H1 (cell line): ENCODE data around the gene BMAL2. TPM values are rescaled to one million over a fixed set of nuclear protein-coding genes. Genes with fewer than 3 reads are reported as not detected.

ENCODE experiments used
- CTCF ChIA-PET: fragments of 300-600 bp; sonication (Branson Sonifier 250); formaldehyde crosslinking; loops from one replicate; lab custom pipeline; 2021; ENCODE audit not compliant: partially characterized antibody; lab: Charles Lee
- POLR2A ChIA-PET: fragments of 300-600 bp; sonication (Branson Sonifier 250); formaldehyde crosslinking; loops from one replicate; lab custom pipeline; 2021; ENCODE audit warnings: inconsistent platforms; ENCODE audit not compliant: partially characterized antibody; lab: Charles Lee
- DNase-seq, 2 experiments: peaks; one replicate each; pipeline versions ENCODE4 v3.0.0 to v3.0.0-alpha.2; 2010 to 2022; ENCODE audit warnings: low spot score in 2 of 2, low read depth in 1 of 2, mixed read lengths in 1 of 2
- FAIRE-seq: peaks from 2 replicates; lab custom pipeline; 2011; peaks lifted over from hg19 to GRCh38; lab: Jason Lieb, UNC
- H2AFZ ChIP-seq: 2 replicates; pipeline ENCODE4 v1.8.1; 2012; ENCODE audit warnings: low read length, inconsistent platforms
- H2AK5ac ChIP-seq: 2 replicates; pipeline ENCODE4 v1.6.1; 2013; ENCODE audit warnings: low read depth, low read length
- H2BK120ac ChIP-seq: replicated peaks from 2 replicates; pipeline ENCODE3; 2013; ENCODE audit warnings: low read depth, low read length, inconsistent platforms
- H2BK12ac ChIP-seq: 2 replicates; pipeline ENCODE4 v1.6.1; 2013; ENCODE audit warnings: low read depth, low read length
- H2BK15ac ChIP-seq: 2 replicates; pipeline ENCODE4 v1.6.1; 2013; ENCODE audit warnings: low read length
- H2BK20ac ChIP-seq: 2 replicates; pipeline ENCODE4 v1.6.1; 2013; ENCODE audit warnings: low read length
- H2BK5ac ChIP-seq: 2 replicates; pipeline ENCODE4 v1.6.1; 2013; ENCODE audit warnings: low read depth, low read length
- H3K14ac ChIP-seq: 2 replicates; pipeline ENCODE4 v1.6.1; 2013; ENCODE audit warnings: inconsistent platforms; ENCODE audit not compliant: insufficient read length
- H3K18ac ChIP-seq: 2 replicates; pipeline ENCODE4 v1.6.1; 2013; ENCODE audit warnings: low read length; ENCODE audit errors: extremely low read depth
- H3K23ac ChIP-seq: 2 replicates; pipeline ENCODE4 v1.6.1; 2013; ENCODE audit warnings: inconsistent platforms; ENCODE audit not compliant: insufficient read length
- H3K23me2 ChIP-seq: 2 replicates; pipeline ENCODE4 v1.6.1; 2013; ENCODE audit warnings: low read depth, low read length
- H3K27ac ChIP-seq: 2 replicates; pipeline ENCODE4 v1.6.1; 2011; ENCODE audit warnings: low read depth, low read length, inconsistent platforms
- H3K27me3 ChIP-seq, 4 experiments: replicated peaks in 1 of 4; 1 replicate in 1 of 4; 2 replicates in 3 of 4; pipeline versions ENCODE4 v1.6.1 to v1.8.1; 2011 to 2013; ENCODE audit warnings: low read length in 3 of 4, mild to moderate bottlenecking in 3 of 4, inconsistent platforms in 2 of 4, mixed read lengths in 2 of 4, moderate library complexity in 1 of 4; ENCODE audit not compliant: control insufficient read depth in 3 of 4, insufficient read depth in 3 of 4; ENCODE audit errors: extremely low read depth in 1 of 4
- H3K36me3 ChIP-seq, 4 experiments: 2 replicates each; pipeline versions ENCODE4 v1.6.1 to v1.8.1; 2011 to 2013; ENCODE audit warnings: mild to moderate bottlenecking in 4 of 4, low read length in 3 of 4, moderate library complexity in 2 of 4, control low read depth in 1 of 4, inconsistent platforms in 1 of 4; ENCODE audit not compliant: insufficient read depth in 4 of 4, control insufficient read depth in 2 of 4
- H3K4ac ChIP-seq: replicated peaks from 2 replicates; pipeline ENCODE3; 2013; ENCODE audit warnings: low read length, low read depth, mixed read lengths, inconsistent platforms; ENCODE audit not compliant: insufficient read length
- H3K4me1 ChIP-seq, 4 experiments: replicated peaks in 1 of 4; 1 replicate in 1 of 4; 2 replicates in 3 of 4; pipeline versions ENCODE4 v1.6.1 to v1.8.1; 2011 to 2013; ENCODE audit warnings: low read length in 3 of 4, inconsistent platforms in 2 of 4, mixed read lengths in 1 of 4; ENCODE audit not compliant: insufficient read depth in 4 of 4, control insufficient read depth in 3 of 4
- H3K4me2 ChIP-seq, 2 experiments: 2 replicates each; pipeline versions ENCODE4 v1.6.1 to v1.8.1; 2011 to 2013; ENCODE audit warnings: low read depth in 2 of 2, low read length in 2 of 2, control low read depth in 1 of 2, inconsistent platforms in 1 of 2, mild to moderate bottlenecking in 1 of 2; ENCODE audit not compliant: insufficient read depth in 1 of 2
- H3K4me3 ChIP-seq, 4 experiments: fragments of 200-600, 300-600 bp in 1 of 4; sonication (generic), shearing (Covaris generic), sonication (Bioruptor Twin) in 1 of 4; 2 replicates each; pipeline versions ENCODE4 v1.5.1 to v1.8.1; 2011 to 2016; ENCODE audit warnings: low read length in 4 of 4, low read depth in 3 of 4, control low read depth in 2 of 4, inconsistent platforms in 2 of 4, mild to moderate bottlenecking in 2 of 4, mixed read lengths in 1 of 4, moderate library complexity in 1 of 4; ENCODE audit not compliant: insufficient read depth in 2 of 4; ENCODE audit errors: extremely low read depth in 1 of 4
- H3K56ac ChIP-seq: replicated peaks from 2 replicates; pipeline ENCODE3; 2013; ENCODE audit warnings: low read depth, mild to moderate bottlenecking, mixed read lengths, low read length, inconsistent platforms; ENCODE audit not compliant: insufficient read length
- H3K79me1 ChIP-seq: 2 replicates; pipeline ENCODE4 v1.6.1; 2013; ENCODE audit warnings: low read depth, low read length, control low read depth
- H3K79me2 ChIP-seq, 2 experiments: 2 replicates each; pipeline versions ENCODE4 v1.6.1 to v1.8.1; 2012 to 2013; ENCODE audit warnings: low read length in 2 of 2, mild to moderate bottlenecking in 2 of 2, inconsistent platforms in 1 of 2; ENCODE audit not compliant: insufficient read depth in 2 of 2, control insufficient read depth in 1 of 2
- H3K9ac ChIP-seq, 4 experiments: replicated peaks in 1 of 4; 1 replicate in 1 of 4; 2 replicates in 3 of 4; pipeline versions ENCODE4 v1.6.1 to v1.8.1; 2011 to 2013; ENCODE audit warnings: low read depth in 3 of 4, low read length in 3 of 4, control low read depth in 2 of 4, mild to moderate bottlenecking in 2 of 4, moderate library complexity in 2 of 4, inconsistent platforms in 1 of 4; ENCODE audit errors: extremely low read depth in 1 of 4
- H3K9me3 ChIP-seq, 2 experiments: 2 replicates each; pipeline versions ENCODE4 v1.6.1 to v1.8.1; 2012 to 2013; ENCODE audit warnings: mild to moderate bottlenecking in 2 of 2, moderate library complexity in 2 of 2, control low read depth in 1 of 2, inconsistent platforms in 1 of 2, low read depth in 1 of 2, low read length in 1 of 2, mixed read lengths in 1 of 2; ENCODE audit not compliant: insufficient read depth in 2 of 2
- H4K20me1 ChIP-seq, 2 experiments: replicated peaks in 1 of 2; 2 replicates each; pipeline versions ENCODE3 to v1.8.1; 2011 to 2013; ENCODE audit warnings: inconsistent platforms in 2 of 2, low read length in 2 of 2, mild to moderate bottlenecking in 1 of 2; ENCODE audit not compliant: insufficient read depth in 2 of 2, control insufficient read depth in 1 of 2
- H4K5ac ChIP-seq: 2 replicates; pipeline ENCODE4 v1.6.1; 2013; ENCODE audit warnings: low read length, low read depth, mixed read lengths, inconsistent platforms; ENCODE audit not compliant: insufficient read length
- H4K8ac ChIP-seq: 2 replicates; pipeline ENCODE4 v1.8.0; 2013; ENCODE audit warnings: mild to moderate bottlenecking, moderate library complexity, low read length, inconsistent platforms; ENCODE audit not compliant: insufficient read depth; ENCODE audit errors: extremely low read depth
- H4K91ac ChIP-seq: replicated peaks from 2 replicates; pipeline ENCODE3; 2013; ENCODE audit warnings: low read length, mixed read lengths, inconsistent platforms; ENCODE audit not compliant: insufficient read length
- BACH1 ChIP-seq: IDR thresholded peaks from 2 replicates; pipeline ENCODE4 v1.6.1; 2012; ENCODE audit warnings: low read length, improper control_type of control experiment
- EP300 ChIP-seq, 2 experiments: IDR thresholded peaks; 1 replicate in 1 of 2; 2 replicates in 1 of 2; pipeline ENCODE4 v1.6.1; 2011 to 2012; ENCODE audit warnings: low read depth in 2 of 2, low read length in 2 of 2, mild to moderate bottlenecking in 2 of 2, borderline replicate concordance in 1 of 2, inconsistent platforms in 1 of 2, moderate library complexity in 1 of 2
- FOSL1 ChIP-seq: IDR thresholded peaks from 2 replicates; pipeline ENCODE4 v1.6.1; 2011; ENCODE audit warnings: mild to moderate bottlenecking, low read depth, low read length, moderate library complexity; ENCODE audit not compliant: insufficient read depth
- KDM5A ChIP-seq: fragments of 200-600 bp; IDR thresholded peaks from 2 replicates; pipeline ENCODE4 v1.7.1; 2012; ENCODE audit warnings: mild to moderate bottlenecking, low read length, inconsistent platforms, mixed read lengths
- NRF1 ChIP-seq: IDR thresholded peaks from 2 replicates; pipeline ENCODE4 v1.6.1; 2011; ENCODE audit warnings: mild to moderate bottlenecking, low read depth, low read length, improper control_type of control experiment
- POLR2AphosphoS5 ChIP-seq: IDR thresholded peaks from 2 replicates; pipeline ENCODE4 v1.6.1; 2011; ENCODE audit warnings: low read depth, low read length
- POU5F1 ChIP-seq: IDR thresholded peaks from 2 replicates; pipeline ENCODE4 v1.6.1; 2011; ENCODE audit warnings: low read depth, mild to moderate bottlenecking, low read length, moderate library complexity
- SIRT6 ChIP-seq: IDR thresholded peaks from one replicate; pipeline ENCODE4 v1.7.1; 2012; ENCODE audit warnings: low read length, inconsistent platforms
- TAF7 ChIP-seq: optimal IDR thresholded peaks from 2 replicates; pipeline ENCODE3; 2011; ENCODE audit warnings: low read depth, mild to moderate bottlenecking, inconsistent platforms, low read length, moderate library complexity, borderline replicate concordance
- WGBS, 2 experiments: shearing (Covaris generic) in 1 of 2; methylation state at CpG; one replicate each; pipeline versions ENCODE4 v1.1.6 to v1.1.7; 2013 to 2015; ENCODE audit warnings: low lambda C conversion rate in 2 of 2, mixed read lengths in 2 of 2, inconsistent platforms in 1 of 2, low coverage in 1 of 2, missing lambda C conversion rate in 1 of 2; ENCODE audit not compliant: insufficient replicate concordance in 2 of 2, insufficient coverage in 1 of 2, insufficient read length in 1 of 2; ENCODE audit errors: extremely low coverage in 1 of 2, missing lambda C conversion rate in 1 of 2; 5-methylcytosine and 5-hydroxymethylcytosine counted together
- polyA plus RNA-seq, 7 experiments: library from polyadenylated mRNA; depleted of rRNA in 3 of 7; stranded (reverse) in 5 of 7; unstranded in 2 of 7; fragments of >200 nt in 5 of 7; fragments of 200-250 nt in 2 of 7; gene quantifications; 1 replicate in 5 of 7; 2 replicates in 1 of 7; 4 replicates in 1 of 7; pipeline versions ENCODE4 v1.2.1 to v1.2.3, GENCODE V29; 2011 to 2013; ENCODE audit warnings: missing spikeins in 2 of 7, mixed read lengths in 2 of 7
- total RNA-seq: library from RNA; stranded (reverse); fragmentation: NEBNext Ultra II Directional; extraction: Animal tissue kit (Norgen Biotek cat#: 25700); gene quantifications from 2 replicates; pipeline ENCODE4 v1.2.1, GENCODE V29; 2021
- TF ChIP-seq, protein P1 (sequence below), 3 experiments: IDR thresholded peaks; 1 replicate in 2 of 3; 2 replicates in 1 of 3; pipeline versions ENCODE4 v1.5.1 to v1.6.1; 2011; ENCODE audit warnings: low read length in 3 of 3, mild to moderate bottlenecking in 3 of 3, inconsistent platforms in 2 of 3, low read depth in 1 of 3, moderate library complexity in 1 of 3; ENCODE audit not compliant: insufficient read depth in 1 of 3; ENCODE audit errors: control extremely low read depth in 1 of 3
- TF ChIP-seq, protein P2 (sequence below): IDR thresholded peaks from 2 replicates; pipeline ENCODE4 v1.6.1; 2011; ENCODE audit warnings: low read depth, mild to moderate bottlenecking, low read length; ENCODE audit not compliant: insufficient read depth

The BMAL2 gene
- total and polyA plus RNA-seq, 2 of the 8 experiments (the other 6 are each of a cell fraction or from before 2014, with no cell fraction given): 3.2 to 20.6 TPM

DNA sequence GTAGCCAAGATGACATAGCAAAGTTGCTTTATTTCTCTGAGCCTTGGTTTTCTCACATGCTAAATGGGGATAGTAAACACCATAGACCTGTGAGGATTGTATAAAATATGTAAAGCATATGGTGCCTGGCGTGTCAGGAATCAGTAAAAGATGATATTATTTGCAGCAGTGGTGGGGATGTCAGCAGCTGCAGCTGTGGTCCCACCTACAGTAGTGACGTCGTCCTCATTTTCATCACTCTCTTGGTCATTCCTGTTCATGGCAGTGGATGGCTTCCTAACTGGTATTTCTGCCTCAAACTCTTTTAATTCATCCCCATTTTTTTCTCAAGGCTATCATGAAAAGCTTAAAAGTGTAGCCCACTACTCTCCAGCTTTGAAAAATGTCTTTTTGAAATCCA, 12.1 kb downstream of the BMAL2 start:
- TF ChIP-seq, protein P1, sequence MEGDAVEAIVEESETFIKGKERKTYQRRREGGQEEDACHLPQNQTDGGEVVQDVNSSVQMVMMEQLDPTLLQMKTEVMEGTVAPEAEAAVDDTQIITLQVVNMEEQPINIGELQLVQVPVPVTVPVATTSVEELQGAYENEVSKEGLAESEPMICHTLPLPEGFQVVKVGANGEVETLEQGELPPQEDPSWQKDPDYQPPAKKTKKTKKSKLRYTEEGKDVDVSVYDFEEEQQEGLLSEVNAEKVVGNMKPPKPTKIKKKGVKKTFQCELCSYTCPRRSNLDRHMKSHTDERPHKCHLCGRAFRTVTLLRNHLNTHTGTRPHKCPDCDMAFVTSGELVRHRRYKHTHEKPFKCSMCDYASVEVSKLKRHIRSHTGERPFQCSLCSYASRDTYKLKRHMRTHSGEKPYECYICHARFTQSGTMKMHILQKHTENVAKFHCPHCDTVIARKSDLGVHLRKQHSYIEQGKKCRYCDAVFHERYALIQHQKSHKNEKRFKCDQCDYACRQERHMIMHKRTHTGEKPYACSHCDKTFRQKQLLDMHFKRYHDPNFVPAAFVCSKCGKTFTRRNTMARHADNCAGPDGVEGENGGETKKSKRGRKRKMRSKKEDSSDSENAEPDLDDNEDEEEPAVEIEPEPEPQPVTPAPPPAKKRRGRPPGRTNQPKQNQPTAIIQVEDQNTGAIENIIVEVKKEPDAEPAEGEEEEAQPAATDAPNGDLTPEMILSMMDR (IDR thresholded peaks at IDR 0.05; ENCODE audit: control extremely low read depth in 1 of 3, insufficient read depth in 1 of 3, low read depth in 1 of 3, low read length in 3 of 3): no peak
- TF ChIP-seq SIRT6 (no peak), FOSL1 (no peak), TAF7 (no peak), NRF1 (no peak), BACH1 (no peak), POLR2AphosphoS5 (no peak), KDM5A (no peak), EP300 (IDR thresholded peaks at IDR 0.05; ENCODE audit: borderline replicate concordance in 1 of 2, low read depth in 2 of 2, low read length in 2 of 2) (no peak), POU5F1 (no peak)
- TF ChIP-seq, protein P2, sequence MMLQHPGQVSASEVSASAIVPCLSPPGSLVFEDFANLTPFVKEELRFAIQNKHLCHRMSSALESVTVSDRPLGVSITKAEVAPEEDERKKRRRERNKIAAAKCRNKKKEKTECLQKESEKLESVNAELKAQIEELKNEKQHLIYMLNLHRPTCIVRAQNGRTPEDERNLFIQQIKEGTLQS: no peak
- Histone ChIP-seq H3K27me3 (no peaks in the 10 kb centered on the region), H3K79me2 (peaks cover 0 to 79% of the 10 kb centered on the region in 2 experiments; a peak in 2 of 4 replicates), H2BK120ac (no peak overlapping the region), H4K20me1 (peaks cover 2 to 12% of the 10 kb centered on the region in 2 experiments), H3K4ac (no peak overlapping the region), H3K4me2 (no peak overlapping the region), H3K9ac (no peak overlapping the region), H2BK12ac (no peak overlapping the region), H2BK20ac (no peak overlapping the region), H3K14ac (no peak overlapping the region), H2AK5ac (no peak overlapping the region; the same call in 1 of the 2 replicates), H2BK5ac (no peak overlapping the region), H3K4me1 (peaks cover 3 to 10% (median 9%) of the 10 kb centered on the region in 4 experiments; a peak in 4 of 7 replicates), H3K56ac (no peak overlapping the region), H3K36me3 (no peaks in the 10 kb centered on the region), H4K8ac (no peak overlapping the region), H3K79me1 (peaks cover 7% of the 10 kb centered on the region), H3K18ac (peak overlapping the region; percentile 11; the same call in 1 of the 2 replicates), H3K23ac (no peak overlapping the region), H3K9me3 (no peaks in the 10 kb centered on the region), H4K5ac (no peak overlapping the region), H4K91ac (no peak overlapping the region), H3K23me2 (no peaks in the 10 kb centered on the region), H3K4me3 (no peak overlapping the region), H2BK15ac (no peak overlapping the region), H2AFZ (no peak overlapping the region), H3K27ac (no peak overlapping the region)
- ChIA-PET CTCF (interaction anchor here (1.6 kb wide), 1 partner anchor 11 kb away, joined by 4 read pairs; no protein-coding TSS in a partner anchor), POLR2A (interaction anchor here (0.6 to 0.9 kb wide), 2 partner anchors 13 to 39 kb away, joined by 3 read pairs; no protein-coding TSS in a partner anchor)
- 60% methylated on average over 3 of the region's 3 CpGs; no CpG with 5 or more reads in 1 of the 2 experiments for WGBS, 2 experiments
- FAIRE-seq (no peak), DNase-seq (no peak)
